ENCODE results near the gene BNC2.

Gene BNC2

DNA sequence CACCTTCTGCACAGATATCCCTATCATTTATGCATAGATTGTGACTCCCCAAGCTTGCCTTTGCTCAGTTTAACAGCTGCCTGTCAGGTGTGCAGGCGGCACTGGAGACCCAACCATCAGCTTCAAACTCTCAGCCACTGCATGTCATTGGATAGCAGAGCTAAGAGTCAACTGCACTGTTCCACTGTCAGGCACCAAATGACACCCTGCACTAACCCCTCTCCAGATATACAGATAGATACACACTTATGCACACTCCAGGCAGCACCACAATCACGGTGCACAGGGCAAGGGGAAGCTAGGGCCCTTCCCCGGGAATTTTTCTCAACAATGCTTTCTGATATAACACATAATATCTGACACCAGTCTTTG, 142.3 kb downstream of the BNC2 start:
- Histone ChIP-seq H3K27ac (ENCODE audit: low read depth, low read length) (no peak overlapping the region), H3K9ac (ENCODE audit: low read length) (no peak overlapping the region), H3K27me3 (ENCODE audit: control insufficient read depth, insufficient read depth, low read length) (peaks cover 17% of the 10 kb centered on the region; the same call in 1 of the 2 replicates), H3K4me3 (ENCODE audit: low read depth, low read length) (peak overlapping the region; percentile 79), H3K36me3 (ENCODE audit: control insufficient read depth, insufficient read depth, low read length) (no peaks in the 10 kb centered on the region), H3K9me3 (ENCODE audit: control insufficient read depth, insufficient read depth, low read depth, low read length) (no peaks in the 10 kb centered on the region), H3K4me1 (ENCODE audit: control insufficient read depth, insufficient read depth, low read length) (peaks cover 51% of the 10 kb centered on the region)

GRCh38 chr9:16727452-16728136, 142.9 kb downstream of the BNC2 start:
- Histone ChIP-seq H3K9ac (ENCODE audit: low read length) (peak overlapping the region; percentile 85), H3K27ac (ENCODE audit: low read depth, low read length) (peak overlapping the region; percentile 60; the same call in 1 of the 2 replicates), H3K9me3 (ENCODE audit: control insufficient read depth, insufficient read depth, low read depth, low read length) (no peaks in the 10 kb centered on the region), H3K36me3 (ENCODE audit: control insufficient read depth, insufficient read depth, low read length) (no peaks in the 10 kb centered on the region), H3K4me3 (ENCODE audit: low read depth, low read length) (peak overlapping the region; percentile 79), H3K4me1 (ENCODE audit: control insufficient read depth, insufficient read depth, low read length) (peaks cover 51% of the 10 kb centered on the region), H3K27me3 (ENCODE audit: control insufficient read depth, insufficient read depth, low read length) (peaks cover 17% of the 10 kb centered on the region; the same call in 1 of the 2 replicates)

DNA sequence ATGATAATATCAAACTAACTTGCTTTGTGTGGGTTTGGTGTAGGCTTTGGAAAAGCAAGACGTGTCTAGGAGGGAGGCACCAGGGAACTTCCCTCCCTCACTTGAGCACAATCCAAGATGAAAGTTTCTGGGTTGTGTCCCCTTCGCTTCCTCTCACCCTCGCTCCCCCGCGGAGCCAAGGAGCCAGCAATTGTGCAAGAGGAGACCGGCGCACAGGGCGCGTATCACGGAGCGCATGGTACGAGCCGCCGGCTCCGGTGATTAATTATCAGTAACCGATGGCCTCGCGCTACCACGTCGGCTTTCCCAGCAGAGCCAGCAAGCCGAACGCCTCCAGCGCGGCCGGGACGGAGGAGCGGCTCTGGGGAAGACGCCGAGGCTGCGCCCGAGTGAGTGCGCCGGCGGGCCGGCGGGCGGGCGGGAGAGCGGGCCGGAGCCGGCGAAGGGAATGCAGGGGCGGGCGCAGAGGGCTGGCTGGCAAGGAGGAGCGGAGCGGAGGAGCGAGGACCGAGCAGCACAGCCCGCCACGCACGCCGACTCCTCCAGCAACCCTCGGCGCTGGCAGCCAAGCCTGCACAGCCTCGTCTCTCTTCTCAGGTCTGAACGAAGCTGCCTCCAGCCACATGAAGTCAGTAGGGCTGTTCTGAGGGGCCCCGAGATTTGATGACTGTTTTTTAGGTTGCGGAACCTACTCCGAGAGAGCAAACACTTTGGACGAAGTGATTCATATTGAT, 143.6 kb downstream of the BNC2 start:
- Histone ChIP-seq H3K27ac (ENCODE audit: low read depth, low read length) (peak overlapping the region; percentile 60), H3K9ac (ENCODE audit: low read length) (peak overlapping the region; percentile 85), H3K4me1 (ENCODE audit: control insufficient read depth, insufficient read depth, low read length) (peaks cover 47% of the 10 kb centered on the region), H3K4me3 (ENCODE audit: low read depth, low read length) (peak overlapping the region; percentile 79), H3K9me3 (ENCODE audit: control insufficient read depth, insufficient read depth, low read depth, low read length) (no peaks in the 10 kb centered on the region), H3K27me3 (ENCODE audit: control insufficient read depth, insufficient read depth, low read length) (peaks cover 17% of the 10 kb centered on the region; the same call in 1 of the 2 replicates), H3K36me3 (ENCODE audit: control insufficient read depth, insufficient read depth, low read length) (no peaks in the 10 kb centered on the region)

GRCh38 chr9:16726029-16726428, 144.4 kb downstream of the BNC2 start:
- H3K9me3 ChIP-seq (ENCODE audit: control insufficient read depth, insufficient read depth, low read depth, low read length) = no peaks in the 10 kb centered on the region
- H3K27ac ChIP-seq (ENCODE audit: low read depth, low read length) = 0 out of 2 replicates have a peak overlapping the region, but pooled peaks have one; percentile 60
- H3K27me3 ChIP-seq (ENCODE audit: control insufficient read depth, insufficient read depth, low read length) = peaks cover 17% of the 10 kb centered on the region; the same call in 1 of the 2 replicates
- H3K4me1 ChIP-seq (ENCODE audit: control insufficient read depth, insufficient read depth, low read length) = peaks cover 47% of the 10 kb centered on the region
- H3K36me3 ChIP-seq (ENCODE audit: control insufficient read depth, insufficient read depth, low read length) = no peaks in the 10 kb centered on the region
- peak overlapping the region; percentile 79 for H3K4me3 ChIP-seq (ENCODE audit: low read depth, low read length)
- H3K9ac ChIP-seq (ENCODE audit: low read length) = no peak overlapping the region

DNA sequence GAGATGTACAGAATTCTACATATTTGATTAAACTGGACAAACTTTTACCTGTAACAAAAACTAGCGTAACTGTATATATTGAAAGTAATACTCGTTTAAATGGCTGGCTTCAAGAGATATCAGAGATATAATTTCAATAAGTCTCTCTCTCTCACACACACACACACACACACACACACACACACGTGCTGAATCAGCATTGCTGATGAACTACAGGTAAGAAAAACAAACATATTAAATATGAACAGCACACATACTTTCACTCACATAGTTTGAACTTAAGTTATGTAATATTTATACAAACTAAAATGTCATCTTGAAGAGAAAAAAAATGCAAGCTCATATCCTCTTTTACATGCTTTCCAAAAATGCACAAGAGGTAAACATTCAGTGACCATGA, 145.4 kb downstream of the BNC2 start:
- Histone ChIP-seq H3K27me3 (ENCODE audit: control insufficient read depth, insufficient read depth, low read length) (peaks cover 12% of the 10 kb centered on the region; the same call in 1 of the 2 replicates), H3K4me1 (ENCODE audit: control insufficient read depth, insufficient read depth, low read length) (peaks cover 41% of the 10 kb centered on the region), H3K36me3 (ENCODE audit: control insufficient read depth, insufficient read depth, low read length) (no peaks in the 10 kb centered on the region), H3K9ac (ENCODE audit: low read length) (no peak overlapping the region), H3K27ac (ENCODE audit: low read depth, low read length) (no peak overlapping the region), H3K4me3 (ENCODE audit: low read depth, low read length) (no peak overlapping the region), H3K9me3 (ENCODE audit: control insufficient read depth, insufficient read depth, low read depth, low read length) (no peaks in the 10 kb centered on the region)

GRCh38 chr9:16721972-16722371, 148.5 kb downstream of the BNC2 start:
- Histone ChIP-seq H3K9ac (ENCODE audit: low read length) (no peak overlapping the region), H3K27ac (ENCODE audit: low read depth, low read length) (no peak overlapping the region), H3K4me1 (ENCODE audit: control insufficient read depth, insufficient read depth, low read length) (peaks cover 44% of the 10 kb centered on the region), H3K4me3 (ENCODE audit: low read depth, low read length) (no peak overlapping the region), H3K27me3 (ENCODE audit: control insufficient read depth, insufficient read depth, low read length) (no peaks in the 10 kb centered on the region), H3K36me3 (ENCODE audit: control insufficient read depth, insufficient read depth, low read length) (no peaks in the 10 kb centered on the region), H3K9me3 (ENCODE audit: control insufficient read depth, insufficient read depth, low read depth, low read length) (no peaks in the 10 kb centered on the region)

GRCh38 chr9:16720386-16720785, 150.1 kb downstream of the BNC2 start:
- peaks cover 43% of the 10 kb centered on the region for H3K4me1 ChIP-seq (ENCODE audit: control insufficient read depth, insufficient read depth, low read length)

DNA sequence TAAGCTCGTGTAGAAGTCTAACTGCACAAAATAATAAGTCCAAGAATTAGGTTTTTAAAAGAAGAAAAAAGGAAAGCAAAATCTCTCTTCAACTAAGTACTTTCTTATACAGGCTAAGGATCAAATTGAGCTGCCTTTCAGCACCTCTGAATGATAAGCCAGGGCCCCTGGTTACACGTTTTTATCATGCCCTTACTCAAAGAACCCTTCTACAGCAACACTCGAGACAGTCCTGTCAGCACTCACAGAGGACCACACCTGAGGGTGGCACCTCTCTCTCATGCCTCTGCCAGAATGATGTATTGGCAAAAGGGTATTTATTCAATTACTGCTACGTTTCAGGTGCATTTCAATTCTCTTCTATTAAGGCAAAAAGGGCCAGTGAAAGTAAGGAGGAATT, 150.5 kb downstream of the BNC2 start:
- H3K9me3 ChIP-seq (ENCODE audit: control insufficient read depth, insufficient read depth, low read depth, low read length) = no peaks in the 10 kb centered on the region
- no peak overlapping the region for H3K9ac ChIP-seq (ENCODE audit: low read length)
- H3K36me3 ChIP-seq (ENCODE audit: control insufficient read depth, insufficient read depth, low read length) = no peaks in the 10 kb centered on the region
- H3K27me3 ChIP-seq (ENCODE audit: control insufficient read depth, insufficient read depth, low read length) = no peaks in the 10 kb centered on the region
- H3K27ac ChIP-seq (ENCODE audit: low read depth, low read length) = no peak overlapping the region
- H3K4me1 ChIP-seq (ENCODE audit: control insufficient read depth, insufficient read depth, low read length) = peaks cover 39% of the 10 kb centered on the region
- H3K4me3 ChIP-seq (ENCODE audit: low read depth, low read length) = no peak overlapping the region

More at GRCh38 chr9:16720386-16720785, 150.1 kb downstream of the BNC2 start:
- H3K9me3 ChIP-seq (ENCODE audit: control insufficient read depth, insufficient read depth, low read depth, low read length) = no peaks in the 10 kb centered on the region
- H3K9ac ChIP-seq (ENCODE audit: low read length) = no peak overlapping the region
- no peak overlapping the region for H3K4me3 ChIP-seq (ENCODE audit: low read depth, low read length)
- H3K36me3 ChIP-seq (ENCODE audit: control insufficient read depth, insufficient read depth, low read length) = no peaks in the 10 kb centered on the region
- no peaks in the 10 kb centered on the region for H3K27me3 ChIP-seq (ENCODE audit: control insufficient read depth, insufficient read depth, low read length)
- no peak overlapping the region for H3K27ac ChIP-seq (ENCODE audit: low read depth, low read length)

DNA sequence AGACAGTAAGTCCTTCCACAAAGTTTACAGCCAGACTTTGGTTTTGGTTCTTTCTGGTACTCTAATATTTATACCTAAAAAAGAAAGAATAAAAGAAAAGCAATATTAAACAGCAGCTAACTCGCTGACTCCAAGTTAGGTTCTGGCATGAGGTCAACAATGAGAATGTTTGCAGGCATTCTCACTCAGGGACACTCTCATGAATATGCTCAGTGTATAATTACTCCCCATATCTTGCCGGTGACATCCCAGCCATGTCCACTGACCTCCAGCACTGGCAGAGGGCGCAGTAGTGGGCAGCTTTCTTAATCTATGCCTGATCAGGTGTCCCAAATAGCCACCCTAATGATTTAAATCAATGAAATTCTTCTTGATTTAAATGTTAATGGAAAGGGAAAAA, 151.5 kb downstream of the BNC2 start:
- Histone ChIP-seq H3K9me3 (ENCODE audit: control insufficient read depth, insufficient read depth, low read depth, low read length) (no peaks in the 10 kb centered on the region), H3K27me3 (ENCODE audit: control insufficient read depth, insufficient read depth, low read length) (no peaks in the 10 kb centered on the region), H3K27ac (ENCODE audit: low read depth, low read length) (no peak overlapping the region), H3K36me3 (ENCODE audit: control insufficient read depth, insufficient read depth, low read length) (no peaks in the 10 kb centered on the region), H3K9ac (ENCODE audit: low read length) (no peak overlapping the region), H3K4me3 (ENCODE audit: low read depth, low read length) (no peak overlapping the region), H3K4me1 (ENCODE audit: control insufficient read depth, insufficient read depth, low read length) (peaks cover 39% of the 10 kb centered on the region)

DNA sequence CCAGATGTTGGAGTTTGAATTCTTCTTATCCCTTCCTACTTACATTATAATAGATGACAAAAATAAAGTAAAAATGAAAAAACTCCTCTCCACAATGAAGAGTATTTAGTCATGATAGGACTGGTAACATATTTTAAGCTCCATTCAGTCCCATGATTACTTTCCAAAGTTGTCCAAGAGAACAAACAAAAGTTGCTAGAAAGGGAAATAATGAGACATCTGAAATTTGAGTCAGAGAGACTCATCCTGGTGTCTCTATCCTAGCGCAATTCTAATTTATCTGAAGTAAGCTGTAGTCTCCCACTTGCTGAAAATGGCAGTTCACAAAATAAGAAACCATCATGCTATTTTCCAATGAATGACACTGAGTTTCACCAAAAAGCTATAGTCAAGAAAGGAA, 152.2 kb downstream of the BNC2 start:
- no peak overlapping the region for H3K9ac ChIP-seq (ENCODE audit: low read length)

GRCh38 chr9:16716601-16717000, 153.9 kb downstream of the BNC2 start:
- Histone ChIP-seq H3K9ac (ENCODE audit: low read length) (no peak overlapping the region), H3K27ac (ENCODE audit: low read depth, low read length) (no peak overlapping the region), H3K9me3 (ENCODE audit: control insufficient read depth, insufficient read depth, low read depth, low read length) (no peaks in the 10 kb centered on the region), H3K4me1 (ENCODE audit: control insufficient read depth, insufficient read depth, low read length) (peaks cover 50% of the 10 kb centered on the region), H3K4me3 (ENCODE audit: low read depth, low read length) (no peak overlapping the region), H3K27me3 (ENCODE audit: control insufficient read depth, insufficient read depth, low read length) (no peaks in the 10 kb centered on the region), H3K36me3 (ENCODE audit: control insufficient read depth, insufficient read depth, low read length) (no peaks in the 10 kb centered on the region)

More for the DNA sequence above, 152.2 kb downstream of the BNC2 start:
- no peaks in the 10 kb centered on the region for H3K36me3 ChIP-seq (ENCODE audit: control insufficient read depth, insufficient read depth, low read length)
- no peaks in the 10 kb centered on the region for H3K27me3 ChIP-seq (ENCODE audit: control insufficient read depth, insufficient read depth, low read length)
- no peak overlapping the region for H3K27ac ChIP-seq (ENCODE audit: low read depth, low read length)
- no peaks in the 10 kb centered on the region for H3K9me3 ChIP-seq (ENCODE audit: control insufficient read depth, insufficient read depth, low read depth, low read length)
- H3K4me3 ChIP-seq (ENCODE audit: low read depth, low read length) = no peak overlapping the region
- peaks cover 39% of the 10 kb centered on the region for H3K4me1 ChIP-seq (ENCODE audit: control insufficient read depth, insufficient read depth, low read length)
